ENCODE results near the gene KCNH4. TPM values are rescaled to one million over a fixed set of nuclear protein-coding genes. Genes with fewer than 3 reads are reported as not detected.

Gene KCNH4
- total RNA-seq, 4 donors from 2014 or later = 0.47 to 0.80 TPM; not detected in 2

DNA sequence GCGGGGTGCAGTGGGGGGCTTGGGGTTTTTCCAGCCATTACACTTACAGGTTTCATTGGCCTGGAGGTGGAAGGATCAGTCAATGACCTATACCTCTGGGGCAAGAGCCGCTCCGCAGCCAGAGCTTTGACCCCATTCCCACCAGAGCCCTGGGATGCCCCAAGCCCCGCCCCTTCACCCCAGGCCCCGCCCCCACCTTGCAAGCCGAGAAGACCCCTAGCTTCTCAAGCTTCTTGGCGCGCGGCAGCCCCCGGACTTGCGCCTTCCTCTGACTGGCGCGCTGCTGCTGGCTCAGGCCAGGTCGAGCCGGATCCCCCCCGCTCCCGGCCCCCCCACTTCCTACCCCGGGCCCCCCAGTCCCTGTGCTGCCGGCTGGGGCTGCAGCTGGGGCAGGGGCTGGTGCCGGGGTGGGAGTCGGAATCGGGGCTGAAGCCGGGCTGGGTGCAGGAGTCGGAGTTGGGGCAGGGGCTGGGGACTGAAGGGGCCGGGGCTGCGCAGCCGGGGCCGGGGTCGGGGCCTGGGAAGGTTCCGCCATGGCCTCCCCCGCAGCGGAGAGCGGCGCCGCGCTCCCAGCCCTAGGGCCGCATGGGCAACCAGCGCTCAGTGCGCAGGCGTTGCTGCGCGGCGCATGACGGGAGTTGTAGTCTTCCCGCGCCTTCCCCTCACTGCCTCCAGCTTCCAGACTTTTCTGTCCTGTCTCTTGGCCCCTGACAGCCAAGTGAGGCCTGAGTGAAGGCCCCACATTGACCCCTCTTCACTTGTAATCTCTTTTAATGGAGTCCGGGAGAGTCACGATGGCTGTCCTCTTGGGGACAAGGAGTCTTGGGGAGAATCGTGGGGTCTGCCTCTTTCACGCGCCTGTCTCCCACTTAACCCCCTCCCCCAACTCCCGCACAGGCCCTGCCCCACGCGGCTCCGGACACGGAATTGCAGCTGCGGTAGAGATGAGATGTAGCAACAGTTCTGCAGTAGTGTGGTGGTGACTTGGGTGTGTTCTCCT is 59.9 kb downstream of the KCNH4 start, which contains the start of gene KAT2A:
Gene KAT2A, minus strand, starts transcription at position 598 of the 1,000 bp plus-strand sequence. Its CDS starts 63 bp downstream, at position 535.
- H3K4me3 ChIP-seq = peak within 1 kb of the TSS; percentile 70 to 95 (median 90)
- DNase-seq = peak; percentile 76 to 91 (median 87)
- peak within 1 kb of the TSS; percentile 41 to 87 (median 83) for H3K27ac ChIP-seq
- TF ChIP-seq POLR2A (IDR thresholded peaks at IDR 0.05) = peak in 1 of 2 donors; percentile 22
- TF ChIP-seq, protein P1, sequence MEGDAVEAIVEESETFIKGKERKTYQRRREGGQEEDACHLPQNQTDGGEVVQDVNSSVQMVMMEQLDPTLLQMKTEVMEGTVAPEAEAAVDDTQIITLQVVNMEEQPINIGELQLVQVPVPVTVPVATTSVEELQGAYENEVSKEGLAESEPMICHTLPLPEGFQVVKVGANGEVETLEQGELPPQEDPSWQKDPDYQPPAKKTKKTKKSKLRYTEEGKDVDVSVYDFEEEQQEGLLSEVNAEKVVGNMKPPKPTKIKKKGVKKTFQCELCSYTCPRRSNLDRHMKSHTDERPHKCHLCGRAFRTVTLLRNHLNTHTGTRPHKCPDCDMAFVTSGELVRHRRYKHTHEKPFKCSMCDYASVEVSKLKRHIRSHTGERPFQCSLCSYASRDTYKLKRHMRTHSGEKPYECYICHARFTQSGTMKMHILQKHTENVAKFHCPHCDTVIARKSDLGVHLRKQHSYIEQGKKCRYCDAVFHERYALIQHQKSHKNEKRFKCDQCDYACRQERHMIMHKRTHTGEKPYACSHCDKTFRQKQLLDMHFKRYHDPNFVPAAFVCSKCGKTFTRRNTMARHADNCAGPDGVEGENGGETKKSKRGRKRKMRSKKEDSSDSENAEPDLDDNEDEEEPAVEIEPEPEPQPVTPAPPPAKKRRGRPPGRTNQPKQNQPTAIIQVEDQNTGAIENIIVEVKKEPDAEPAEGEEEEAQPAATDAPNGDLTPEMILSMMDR (IDR thresholded peaks at IDR 0.05) = no peak
- H3K4me1 ChIP-seq = peaks cover 0 to 37% (median 4%) of the 10 kb centered on the region in 4 donors
- H3K36me3 ChIP-seq = peaks cover 0 to 13% (median 0%) of the 10 kb centered on the region in 3 donors
- no peaks in the 10 kb centered on the region for H3K27me3 ChIP-seq
- no peaks in the 10 kb centered on the region for H3K9me3 ChIP-seq

DNA sequence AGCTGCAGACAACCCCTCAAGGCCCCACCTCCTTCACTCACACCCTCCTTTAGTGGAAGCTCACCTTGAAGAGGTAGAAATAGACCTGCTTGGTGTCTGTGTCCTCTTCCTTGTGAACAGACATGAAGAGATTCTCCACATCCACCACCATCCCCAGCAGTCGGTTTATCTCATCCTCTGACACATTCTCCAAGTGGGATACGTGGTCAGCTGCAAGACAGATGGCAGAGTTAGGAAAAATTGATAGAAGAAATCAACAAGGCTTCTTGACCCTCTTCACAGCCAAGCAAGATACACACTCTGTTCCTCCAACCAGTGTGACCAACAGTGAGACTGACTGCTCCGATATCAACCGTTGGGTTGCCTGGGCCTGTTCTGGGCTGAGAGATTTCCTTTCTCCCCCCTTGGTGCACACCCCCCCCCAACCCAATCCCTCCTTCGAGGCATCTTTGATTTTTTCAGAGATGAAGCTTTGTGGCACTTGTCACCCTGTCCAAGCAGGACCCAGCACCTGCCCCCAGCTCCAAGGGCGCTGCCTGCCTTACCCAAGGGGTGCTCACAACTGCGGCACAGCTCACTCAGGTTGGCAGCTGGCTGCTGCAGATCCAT is 60.7 kb downstream of the KCNH4 start:
- H3K4me3 ChIP-seq = peak overlapping the region in 3 of 4 donors; percentile 86 to 95 (median 95)
- peak overlapping the region in 1 of 4 donors; percentile 87 for H3K27ac ChIP-seq
- peaks cover 0 to 4% (median 0%) of the 10 kb centered on the region in 3 donors for H3K36me3 ChIP-seq
- H3K9me3 ChIP-seq = no peaks in the 10 kb centered on the region
- no peaks in the 10 kb centered on the region for H3K27me3 ChIP-seq
- no peak for TF ChIP-seq POLR2A (IDR thresholded peaks at IDR 0.05)
- TF ChIP-seq, protein P1 (IDR thresholded peaks at IDR 0.05) = no peak
- peaks cover 0 to 37% (median 4%) of the 10 kb centered on the region in 4 donors for H3K4me1 ChIP-seq
- peak in 1 of 3 donors; percentile 50 for DNase-seq

DNA sequence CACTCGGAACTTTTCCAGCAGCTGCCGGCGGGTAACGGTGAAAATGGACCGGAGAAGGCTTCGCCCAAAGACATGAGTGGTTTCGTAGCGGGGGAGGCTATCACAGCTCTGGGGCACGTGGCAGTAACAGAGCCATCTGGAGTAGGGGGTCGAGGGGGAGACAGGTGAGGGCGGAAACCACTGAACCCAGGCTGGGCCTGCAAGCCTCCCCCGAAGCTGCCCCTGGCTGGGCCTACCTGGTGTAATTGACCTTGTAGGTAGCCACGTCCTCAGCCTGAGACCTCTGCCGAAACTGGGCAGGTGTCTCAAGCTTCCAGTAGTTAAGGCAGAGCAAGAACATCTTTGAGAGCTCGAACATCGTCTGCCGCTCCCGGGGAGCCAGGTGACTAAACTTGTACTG is 61.6 kb downstream of the KCNH4 start:
- Histone ChIP-seq H3K27me3 (no peaks in the 10 kb centered on the region), H3K4me3 (no peak overlapping the region), H3K36me3 (no peaks in the 10 kb centered on the region), H3K4me1 (peaks cover 0 to 37% (median 4%) of the 10 kb centered on the region in 4 donors), H3K9me3 (no peaks in the 10 kb centered on the region), H3K27ac (peak overlapping the region in 1 of 4 donors; percentile 19)
- no peak for DNase-seq
- TF ChIP-seq, protein P1 (IDR thresholded peaks at IDR 0.05) = no peak

DNA sequence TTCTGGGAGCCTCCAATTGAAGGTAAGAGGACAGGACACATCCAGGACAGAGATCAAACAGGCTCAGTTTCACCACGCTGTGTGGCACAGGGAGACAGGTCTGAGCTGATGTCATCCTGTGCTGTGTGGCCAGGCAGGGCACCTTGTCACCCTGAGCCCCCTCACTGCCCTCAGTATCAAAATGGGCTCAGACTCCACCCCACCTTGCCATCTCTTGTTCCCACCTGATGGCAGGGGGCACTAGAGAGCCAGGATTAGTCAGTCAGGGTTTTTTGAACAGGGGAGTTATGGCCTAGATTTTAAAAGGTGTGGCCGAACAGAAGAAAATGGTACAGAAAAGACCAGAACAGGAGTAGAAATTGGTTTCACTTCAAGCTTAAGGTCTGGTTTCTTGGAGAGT is 62.4 kb downstream of the KCNH4 start:
- TF ChIP-seq, protein P1 (IDR thresholded peaks at IDR 0.05) = peak in 5 of 6 experiments; percentile 9 to 46 (median 37)
- no peak for TF ChIP-seq POLR2A (IDR thresholded peaks at IDR 0.05)
- Histone ChIP-seq H3K4me3 (no peak overlapping the region), H3K27me3 (no peaks in the 10 kb centered on the region), H3K9me3 (no peaks in the 10 kb centered on the region), H3K4me1 (peaks cover 0 to 37% (median 4%) of the 10 kb centered on the region in 4 donors), H3K27ac (no peak overlapping the region), H3K36me3 (no peaks in the 10 kb centered on the region)
- peak in 2 of 3 donors; percentile 67 to 70 for DNase-seq

DNA sequence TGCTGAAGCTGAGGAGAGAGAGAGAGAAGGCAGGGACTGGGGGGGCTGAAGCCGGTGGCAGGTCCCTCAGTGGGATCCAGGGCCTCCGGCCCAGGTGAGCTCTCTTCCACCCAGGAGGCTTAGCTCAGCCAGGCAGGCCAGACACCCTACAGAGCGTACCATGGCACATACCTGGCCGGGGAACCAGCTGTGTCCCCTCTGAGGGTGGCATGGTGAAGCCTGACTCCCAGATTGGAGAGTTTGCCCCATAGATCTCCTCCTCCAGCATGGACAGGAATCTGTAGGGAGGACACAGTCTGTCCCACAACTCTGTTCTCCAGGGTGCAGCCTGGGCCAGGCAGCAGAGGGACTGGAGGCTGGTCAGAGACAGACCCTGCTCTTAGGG is 62.8 kb downstream of the KCNH4 start:
- H3K36me3 ChIP-seq = no peaks in the 10 kb centered on the region
- no peak for DNase-seq
- no peak overlapping the region for H3K4me3 ChIP-seq
- H3K27me3 ChIP-seq = no peaks in the 10 kb centered on the region
- no peak overlapping the region for H3K27ac ChIP-seq
- peaks cover 0 to 38% (median 5%) of the 10 kb centered on the region in 4 donors for H3K4me1 ChIP-seq
- TF ChIP-seq POLR2A (IDR thresholded peaks at IDR 0.05) = no peak
- TF ChIP-seq, protein P1 (IDR thresholded peaks at IDR 0.05) = no peak
- no peaks in the 10 kb centered on the region for H3K9me3 ChIP-seq

Data from Peyer's patch (tissue), 4 donors.